Breast epithelium (tissue), 3 donors: Measurements from ENCODE around the gene CCDC157.

ENCODE experiments used
- POLR2A ChIP-seq: fragments of 450-650 bp; IDR thresholded peaks from one replicate; pipeline ENCODE4 v1.6.1; 2016; ENCODE audit warnings: antibody characterized with exemption, mild to moderate bottlenecking, moderate library complexity
- TF ChIP-seq, protein P1 (sequence below), 3 donors: fragments of 450-650 bp; IDR thresholded peaks; one replicate each; pipeline ENCODE4 v1.5.1; 2016 to 2017; ENCODE audit warnings: antibody characterized with exemption in 3 of 3, mild to moderate bottlenecking in 3 of 3, moderate library complexity in 3 of 3

DNA sequence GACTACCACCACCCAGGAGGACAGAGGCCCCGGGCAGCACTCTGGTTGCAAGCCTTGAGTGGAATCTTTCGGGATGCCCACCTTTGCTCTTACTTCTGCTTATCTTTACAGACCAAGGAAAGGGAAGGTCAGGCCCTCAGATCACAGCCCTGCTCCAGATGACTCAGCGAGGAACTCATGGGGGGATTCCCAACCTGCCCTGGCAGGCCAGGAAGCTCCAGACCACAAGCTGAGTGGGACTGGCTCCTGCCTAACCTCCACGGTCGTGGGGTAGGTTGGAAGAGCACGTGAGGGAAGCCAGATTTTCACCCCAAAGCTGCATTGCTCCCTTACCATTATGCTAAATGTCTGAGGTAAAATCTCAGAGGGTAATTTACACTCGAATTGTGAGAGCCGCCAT, 41.9 kb upstream of the CCDC157 start:
- TF ChIP-seq POLR2A, result no peak
- TF ChIP-seq, protein P1, sequence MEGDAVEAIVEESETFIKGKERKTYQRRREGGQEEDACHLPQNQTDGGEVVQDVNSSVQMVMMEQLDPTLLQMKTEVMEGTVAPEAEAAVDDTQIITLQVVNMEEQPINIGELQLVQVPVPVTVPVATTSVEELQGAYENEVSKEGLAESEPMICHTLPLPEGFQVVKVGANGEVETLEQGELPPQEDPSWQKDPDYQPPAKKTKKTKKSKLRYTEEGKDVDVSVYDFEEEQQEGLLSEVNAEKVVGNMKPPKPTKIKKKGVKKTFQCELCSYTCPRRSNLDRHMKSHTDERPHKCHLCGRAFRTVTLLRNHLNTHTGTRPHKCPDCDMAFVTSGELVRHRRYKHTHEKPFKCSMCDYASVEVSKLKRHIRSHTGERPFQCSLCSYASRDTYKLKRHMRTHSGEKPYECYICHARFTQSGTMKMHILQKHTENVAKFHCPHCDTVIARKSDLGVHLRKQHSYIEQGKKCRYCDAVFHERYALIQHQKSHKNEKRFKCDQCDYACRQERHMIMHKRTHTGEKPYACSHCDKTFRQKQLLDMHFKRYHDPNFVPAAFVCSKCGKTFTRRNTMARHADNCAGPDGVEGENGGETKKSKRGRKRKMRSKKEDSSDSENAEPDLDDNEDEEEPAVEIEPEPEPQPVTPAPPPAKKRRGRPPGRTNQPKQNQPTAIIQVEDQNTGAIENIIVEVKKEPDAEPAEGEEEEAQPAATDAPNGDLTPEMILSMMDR (IDR thresholded peaks at IDR 0.05), result no peak
